ENCODE results near the gene PGC. TPM values are rescaled to one million over a fixed set of nuclear protein-coding genes. Genes with fewer than 3 reads are reported as not detected.

Gene PGC
- total and polyA plus RNA-seq, 9 of the 15 experiments (the other 6 are each of a cell fraction or from before 2014, with no cell fraction given), result 0.17 to 0.40 TPM; not detected in 7

DNA sequence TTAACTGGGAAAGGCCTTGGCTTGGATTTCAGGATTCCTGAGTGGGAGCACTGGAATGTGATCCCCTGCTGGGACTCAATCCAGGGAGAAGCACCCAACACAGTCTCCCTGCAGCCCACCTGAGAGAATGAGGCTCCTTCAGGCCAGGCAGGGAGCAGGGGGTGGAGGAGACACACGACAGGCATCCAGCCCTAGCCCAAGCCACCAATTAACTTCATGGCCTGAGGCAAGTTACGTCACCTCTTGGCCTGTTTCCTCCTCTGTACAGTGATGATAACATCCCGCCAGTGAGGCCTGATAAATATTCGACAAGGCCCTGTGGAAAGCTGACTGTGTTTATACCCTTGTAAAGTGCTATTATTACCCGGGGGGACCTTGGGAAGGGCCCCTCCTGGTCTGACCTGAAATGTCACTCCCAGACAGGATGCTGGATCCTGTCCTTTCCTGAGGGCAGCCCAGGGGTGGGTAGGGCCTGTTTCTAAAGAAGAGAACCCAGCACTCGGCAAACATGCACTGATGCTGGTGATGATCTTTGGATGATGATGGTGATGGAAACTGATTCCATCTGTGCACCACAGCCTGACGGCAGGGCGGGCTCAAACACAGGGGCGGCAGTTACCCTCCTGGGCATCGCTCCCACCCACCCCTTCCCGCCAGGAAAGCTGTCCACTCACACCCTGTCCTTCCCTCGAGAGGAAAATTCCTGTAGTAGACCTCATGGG is 20.1 kb upstream of the PGC start (continued):
- TF ChIP-seq, protein P1, sequence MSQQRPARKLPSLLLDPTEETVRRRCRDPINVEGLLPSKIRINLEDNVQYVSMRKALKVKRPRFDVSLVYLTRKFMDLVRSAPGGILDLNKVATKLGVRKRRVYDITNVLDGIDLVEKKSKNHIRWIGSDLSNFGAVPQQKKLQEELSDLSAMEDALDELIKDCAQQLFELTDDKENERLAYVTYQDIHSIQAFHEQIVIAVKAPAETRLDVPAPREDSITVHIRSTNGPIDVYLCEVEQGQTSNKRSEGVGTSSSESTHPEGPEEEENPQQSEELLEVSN (IDR thresholded peaks at IDR 0.05; ENCODE audit: borderline replicate concordance in 1 of 2, extremely low read depth in 1 of 2, insufficient read depth in 1 of 2, insufficient read length in 1 of 2, low read depth in 1 of 2, low read length in 1 of 2, poor library complexity in 1 of 2, severe bottlenecking in 1 of 2), result no peak
- TF ChIP-seq ZBTB7A (IDR thresholded peaks at IDR 0.05; ENCODE audit: borderline replicate concordance, control insufficient read depth, low read depth, low read length) (no peak), ZBTB1 (CRISPR knock-in tag; IDR thresholded peaks at IDR 0.05; ENCODE audit: borderline replicate concordance, low read depth) (no peak), FOSL1 (tag; conservative IDR thresholded peaks at IDR 0.05) (peak; percentile 35; the same call in 1 of the 2 replicates), EP300 (IDR thresholded peaks at IDR 0.05; ENCODE audit: low read length) (peak; percentile 56; the same call in 1 of the 2 replicates), CEBPB (tag; IDR thresholded peaks at IDR 0.05) (peak; percentile 80), RBM15 (IDR thresholded peaks at IDR 0.05; ENCODE audit: insufficient read depth, low read length) (no peak), CBFA2T2 (conservative IDR thresholded peaks at IDR 0.05) (peak; percentile 50; the same call in 1 of the 2 replicates), XRCC5 (IDR thresholded peaks at IDR 0.05; ENCODE audit: low read depth, low read length) (no peak), YBX1 (IDR thresholded peaks at IDR 0.05) (no peak), TCF3 (CRISPR knock-in tag; IDR thresholded peaks at IDR 0.05) (peak; percentile 67), ZNF780A (CRISPR knock-in tag; IDR thresholded peaks at IDR 0.05) (no peak), RB1 (IDR thresholded peaks at IDR 0.05; ENCODE audit: low read depth) (0 out of 2 replicates have a peak, but pooled peaks have one; percentile 15), CREM (IDR thresholded peaks at IDR 0.05; ENCODE audit: low read depth) (peak; percentile 88), ATF7 (IDR thresholded peaks at IDR 0.05) (peak; percentile 98), ZNF766 (CRISPR knock-in tag; conservative IDR thresholded peaks at IDR 0.05) (0 out of 2 replicates have a peak, but pooled peaks have one; percentile 22), ZFP30 (CRISPR knock-in tag; IDR thresholded peaks at IDR 0.05; ENCODE audit: borderline replicate concordance) (no peak)
- TF ChIP-seq, protein P2, sequence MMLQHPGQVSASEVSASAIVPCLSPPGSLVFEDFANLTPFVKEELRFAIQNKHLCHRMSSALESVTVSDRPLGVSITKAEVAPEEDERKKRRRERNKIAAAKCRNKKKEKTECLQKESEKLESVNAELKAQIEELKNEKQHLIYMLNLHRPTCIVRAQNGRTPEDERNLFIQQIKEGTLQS (IDR thresholded peaks at IDR 0.05), result peak; percentile 97
- TF ChIP-seq, protein P2 (CRISPR knock-in tag; conservative IDR thresholded peaks at IDR 0.05), result peak; percentile 44; the same call in 1 of the 2 replicates
- TF ChIP-seq, protein P3, sequence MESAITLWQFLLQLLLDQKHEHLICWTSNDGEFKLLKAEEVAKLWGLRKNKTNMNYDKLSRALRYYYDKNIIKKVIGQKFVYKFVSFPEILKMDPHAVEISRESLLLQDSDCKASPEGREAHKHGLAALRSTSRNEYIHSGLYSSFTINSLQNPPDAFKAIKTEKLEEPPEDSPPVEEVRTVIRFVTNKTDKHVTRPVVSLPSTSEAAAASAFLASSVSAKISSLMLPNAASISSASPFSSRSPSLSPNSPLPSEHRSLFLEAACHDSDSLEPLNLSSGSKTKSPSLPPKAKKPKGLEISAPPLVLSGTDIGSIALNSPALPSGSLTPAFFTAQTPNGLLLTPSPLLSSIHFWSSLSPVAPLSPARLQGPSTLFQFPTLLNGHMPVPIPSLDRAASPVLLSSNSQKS (CRISPR knock-in tag; IDR thresholded peaks at IDR 0.05), result no peak
